ENCODE data around the gene FAM135A. TPM values are rescaled to one million over a fixed set of nuclear protein-coding genes. Genes with fewer than 3 reads are reported as not detected.

FAM135A gene
- total and polyA plus RNA-seq, 2 donors (not counting 1 experiment from before 2014, with no cell fraction given) = 3.9 to 30.6 TPM

DNA sequence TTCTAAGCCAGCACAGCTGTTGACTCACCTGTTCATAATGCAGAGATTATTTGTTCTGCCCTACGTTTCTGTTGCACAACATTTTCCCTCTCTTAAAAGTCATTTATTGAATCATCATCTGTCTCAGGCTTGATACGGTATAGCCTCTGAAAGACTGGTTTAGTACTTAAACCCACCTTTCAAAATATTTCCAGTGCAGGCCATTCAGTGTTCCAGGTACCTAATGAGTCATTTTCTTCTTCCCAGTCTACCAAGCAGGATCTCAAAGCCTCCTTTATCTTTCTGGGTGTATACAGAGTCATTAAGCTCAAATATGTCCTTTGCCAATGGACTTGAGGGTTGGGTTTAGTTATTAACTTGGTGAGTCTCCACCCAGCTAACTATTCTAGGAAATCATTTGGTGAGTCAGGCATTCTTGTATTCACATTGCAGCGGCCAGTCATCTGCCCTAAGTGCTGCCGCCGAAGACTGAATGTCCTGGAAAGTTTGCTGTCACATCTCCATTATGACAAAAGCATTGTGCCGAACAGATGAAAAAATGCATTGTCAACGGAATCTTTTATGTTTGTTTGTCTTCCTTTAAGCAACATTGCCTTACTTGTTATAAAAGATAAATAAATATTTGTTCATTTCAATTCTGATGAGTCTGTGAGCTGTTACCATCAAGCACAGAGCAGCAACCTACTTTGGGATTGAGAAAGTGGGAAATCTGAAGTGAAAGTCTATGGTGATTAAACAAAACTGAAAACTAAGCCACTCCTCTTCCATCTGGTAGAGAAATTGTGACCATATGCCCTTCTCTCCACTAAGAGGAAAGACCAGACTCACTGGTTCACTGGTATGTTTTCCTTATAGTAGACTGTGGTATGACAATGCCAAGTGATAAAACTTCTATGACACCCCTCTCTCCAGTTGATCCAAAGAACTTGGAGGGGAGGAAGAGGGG is 14.3 kb upstream of the FAM135A start:
- Histone ChIP-seq H3K4me3 (ENCODE audit: control extremely low read depth in 1 of 5, extremely low read depth in 1 of 5, insufficient read depth in 1 of 5, low read depth in 2 of 5, low read length in 4 of 5) (no peak overlapping the region), H3K4me1 (ENCODE audit: control insufficient read depth in 2 of 2, insufficient read depth in 2 of 2, low read length in 2 of 2) (no peaks in the 10 kb centered on the region), H4K20me1 (ENCODE audit: control insufficient read depth, insufficient read depth, low read length, poor library complexity, severe bottlenecking) (no peaks in the 10 kb centered on the region), H3K27ac (ENCODE audit: low read length in 2 of 2) (no peak overlapping the region), H3K9me3 (ENCODE audit: control extremely low read depth in 1 of 3, control insufficient read depth in 2 of 3, insufficient read depth in 1 of 3, low read length in 2 of 3) (no peaks in the 10 kb centered on the region), H2AFZ (ENCODE audit: insufficient read depth, low read depth, low read length, poor library complexity, severe bottlenecking) (no peak overlapping the region), H3K27me3 (replicated peaks in 1 of 4; ENCODE audit: control extremely low read depth in 1 of 4, control insufficient read depth in 3 of 4, insufficient read depth in 4 of 4, low read length in 3 of 4) (peaks cover 0 to 11% (median 6%) of the 10 kb centered on the region in 4 experiments), H3K36me3 (replicated peaks in 1 of 2; ENCODE audit: control extremely low read depth in 1 of 2, control insufficient read depth in 1 of 2, extremely low read depth in 1 of 2, insufficient read depth in 2 of 2, low read length in 1 of 2) (no peaks in the 10 kb centered on the region), H3K9ac (ENCODE audit: low read length) (no peak overlapping the region), H3K4me2 (replicated peaks; ENCODE audit: low read depth, low read length, poor library complexity, severe bottlenecking) (no peak overlapping the region), H3K79me2 (ENCODE audit: control insufficient read depth, insufficient read depth, low read length) (no peaks in the 10 kb centered on the region)
- DNase-seq (no peak), ATAC-seq (ENCODE audit: low read depth) (no peak)
- CTCF ChIA-PET = no interaction called here
- no peaks in the 10 kb centered on the region for H3K4me1 Mint-ChIP-seq
- H3K27ac Mint-ChIP-seq = no peak overlapping the region
- intact Hi-C loops (cut with micrococcal nuclease) = no loop called here
- WGBS (ENCODE audit: insufficient coverage) = 90% methylated on average over 4 of the region's 7 CpGs
- H3K27me3 Mint-ChIP-seq = peaks cover 49% of the 10 kb centered on the region
- POLR2A ChIA-PET = no interaction called here
- H3K4me3 Mint-ChIP-seq = no peak overlapping the region
- no peaks in the 10 kb centered on the region for H3K9me3 Mint-ChIP-seq (ENCODE audit: insufficient read depth)
- TF ChIP-seq, protein P1, sequence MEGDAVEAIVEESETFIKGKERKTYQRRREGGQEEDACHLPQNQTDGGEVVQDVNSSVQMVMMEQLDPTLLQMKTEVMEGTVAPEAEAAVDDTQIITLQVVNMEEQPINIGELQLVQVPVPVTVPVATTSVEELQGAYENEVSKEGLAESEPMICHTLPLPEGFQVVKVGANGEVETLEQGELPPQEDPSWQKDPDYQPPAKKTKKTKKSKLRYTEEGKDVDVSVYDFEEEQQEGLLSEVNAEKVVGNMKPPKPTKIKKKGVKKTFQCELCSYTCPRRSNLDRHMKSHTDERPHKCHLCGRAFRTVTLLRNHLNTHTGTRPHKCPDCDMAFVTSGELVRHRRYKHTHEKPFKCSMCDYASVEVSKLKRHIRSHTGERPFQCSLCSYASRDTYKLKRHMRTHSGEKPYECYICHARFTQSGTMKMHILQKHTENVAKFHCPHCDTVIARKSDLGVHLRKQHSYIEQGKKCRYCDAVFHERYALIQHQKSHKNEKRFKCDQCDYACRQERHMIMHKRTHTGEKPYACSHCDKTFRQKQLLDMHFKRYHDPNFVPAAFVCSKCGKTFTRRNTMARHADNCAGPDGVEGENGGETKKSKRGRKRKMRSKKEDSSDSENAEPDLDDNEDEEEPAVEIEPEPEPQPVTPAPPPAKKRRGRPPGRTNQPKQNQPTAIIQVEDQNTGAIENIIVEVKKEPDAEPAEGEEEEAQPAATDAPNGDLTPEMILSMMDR (IDR thresholded peaks at IDR 0.05) = no peak
- TF ChIP-seq EZH2 (IDR thresholded peaks at IDR 0.05; ENCODE audit: borderline replicate concordance, insufficient read depth, low read depth, low read length, poor library complexity, severe bottlenecking) = no peak

DNA sequence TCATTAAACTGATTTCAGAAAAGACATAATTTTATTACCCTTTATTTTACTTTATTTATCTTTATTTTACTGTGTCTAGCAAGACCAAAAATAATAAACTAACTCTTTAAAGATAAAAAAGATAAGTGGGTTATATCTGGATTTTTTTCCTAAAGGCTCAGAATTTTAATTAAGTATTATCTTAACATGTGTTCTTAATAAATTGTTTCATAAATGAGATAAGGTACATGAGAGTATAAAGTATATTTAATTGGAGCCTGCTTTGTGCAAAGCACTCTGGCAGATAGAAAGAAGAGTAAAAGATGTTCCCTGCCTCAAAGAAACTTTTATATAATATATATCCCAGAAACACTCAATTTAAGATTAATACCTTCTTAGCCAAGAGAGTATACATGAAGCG is 8.7 kb upstream of the FAM135A start:
- H3K36me3 ChIP-seq (replicated peaks in 1 of 2; ENCODE audit: control extremely low read depth in 1 of 2, control insufficient read depth in 1 of 2, extremely low read depth in 1 of 2, insufficient read depth in 2 of 2, low read length in 1 of 2) = no peaks in the 10 kb centered on the region
- peaks cover 0 to 13% (median 7%) of the 10 kb centered on the region in 4 experiments for H3K27me3 ChIP-seq (replicated peaks in 1 of 4; ENCODE audit: control extremely low read depth in 1 of 4, control insufficient read depth in 3 of 4, insufficient read depth in 4 of 4, low read length in 3 of 4)
- no peak overlapping the region for H3K4me2 ChIP-seq (replicated peaks; ENCODE audit: low read depth, low read length, poor library complexity, severe bottlenecking)
- no peak overlapping the region for H3K4me3 ChIP-seq (ENCODE audit: control extremely low read depth in 1 of 5, extremely low read depth in 1 of 5, insufficient read depth in 1 of 5, low read depth in 2 of 5, low read length in 4 of 5)
- TF ChIP-seq EZH2 (IDR thresholded peaks at IDR 0.05; ENCODE audit: borderline replicate concordance, insufficient read depth, low read depth, low read length, poor library complexity, severe bottlenecking) = no peak
- TF ChIP-seq, protein P1 (IDR thresholded peaks at IDR 0.05) = no peak
- H3K9me3 ChIP-seq (ENCODE audit: control extremely low read depth in 1 of 3, control insufficient read depth in 2 of 3, insufficient read depth in 1 of 3, low read length in 2 of 3) = no peaks in the 10 kb centered on the region
- H2AFZ ChIP-seq (ENCODE audit: insufficient read depth, low read depth, low read length, poor library complexity, severe bottlenecking) = no peak overlapping the region
- no peak overlapping the region for H3K4me3 Mint-ChIP-seq
- no peak overlapping the region for H3K9ac ChIP-seq (ENCODE audit: low read length)
- no peaks in the 10 kb centered on the region for H3K4me1 ChIP-seq (ENCODE audit: control insufficient read depth in 2 of 2, insufficient read depth in 2 of 2, low read length in 2 of 2)
- ChIA-PET CTCF (no interaction called here), POLR2A (no interaction called here)
- H3K27ac ChIP-seq (ENCODE audit: low read length in 2 of 2) = no peak overlapping the region
- WGBS (ENCODE audit: insufficient coverage) = 100% methylated on average over 1 of the region's 1 CpG
- no peaks in the 10 kb centered on the region for H3K9me3 Mint-ChIP-seq (ENCODE audit: insufficient read depth)
- DNase-seq (no peak), ATAC-seq (ENCODE audit: low read depth) (no peak)
- H3K27me3 Mint-ChIP-seq = peaks cover 36% of the 10 kb centered on the region
- H3K4me1 Mint-ChIP-seq = no peaks in the 10 kb centered on the region
- intact Hi-C loops (cut with micrococcal nuclease) = no loop called here
- H3K27ac Mint-ChIP-seq = no peak overlapping the region
- no peaks in the 10 kb centered on the region for H4K20me1 ChIP-seq (ENCODE audit: control insufficient read depth, insufficient read depth, low read length, poor library complexity, severe bottlenecking)
- H3K79me2 ChIP-seq (ENCODE audit: control insufficient read depth, insufficient read depth, low read length) = no peaks in the 10 kb centered on the region

All from B cell (primary cell).